Retinal pigment epithelial cell (primary cell): ENCODE data around the gene RMP24.

Experiments used
- DNase-seq: peaks from one replicate; pipeline ENCODE4 v3.0.0-alpha.2; 2010; ENCODE audit warnings: low read depth
- H3K4me3 ChIP-seq: 2 replicates; pipeline ENCODE4 v1.5.1; 2011; ENCODE audit warnings: mild to moderate bottlenecking, low read length, control low read depth, moderate library complexity
- TF ChIP-seq, protein P1 (sequence below): conservative IDR thresholded peaks from 2 replicates; pipeline ENCODE4 v1.5.1; 2011; ENCODE audit warnings: low read depth, low read length, control low read depth, inconsistent platforms

The RMP24 gene

DNA sequence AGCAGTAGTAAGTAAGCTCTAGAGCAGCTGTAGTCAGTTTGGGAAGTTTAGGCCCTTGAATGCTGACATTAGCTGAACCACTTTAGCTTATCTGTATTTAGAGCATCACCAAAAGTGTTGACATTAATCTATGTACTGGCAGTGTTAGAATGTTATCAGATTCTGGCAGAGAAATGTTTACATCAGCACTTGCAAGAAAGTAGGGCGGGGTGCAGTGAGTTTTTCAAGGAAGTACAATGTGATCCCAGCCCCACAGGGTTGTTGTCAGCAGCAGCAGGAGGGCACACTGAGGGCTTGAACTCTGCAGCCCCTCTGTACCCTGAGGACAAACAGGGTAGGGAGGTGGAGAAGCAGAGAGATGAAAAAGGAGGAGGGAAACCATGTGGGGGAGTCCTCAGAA is 35.5 kb upstream of the RMP24 start:
- DNase-seq, result no peak
- no peak overlapping the region for H3K4me3 ChIP-seq
- TF ChIP-seq, protein P1, sequence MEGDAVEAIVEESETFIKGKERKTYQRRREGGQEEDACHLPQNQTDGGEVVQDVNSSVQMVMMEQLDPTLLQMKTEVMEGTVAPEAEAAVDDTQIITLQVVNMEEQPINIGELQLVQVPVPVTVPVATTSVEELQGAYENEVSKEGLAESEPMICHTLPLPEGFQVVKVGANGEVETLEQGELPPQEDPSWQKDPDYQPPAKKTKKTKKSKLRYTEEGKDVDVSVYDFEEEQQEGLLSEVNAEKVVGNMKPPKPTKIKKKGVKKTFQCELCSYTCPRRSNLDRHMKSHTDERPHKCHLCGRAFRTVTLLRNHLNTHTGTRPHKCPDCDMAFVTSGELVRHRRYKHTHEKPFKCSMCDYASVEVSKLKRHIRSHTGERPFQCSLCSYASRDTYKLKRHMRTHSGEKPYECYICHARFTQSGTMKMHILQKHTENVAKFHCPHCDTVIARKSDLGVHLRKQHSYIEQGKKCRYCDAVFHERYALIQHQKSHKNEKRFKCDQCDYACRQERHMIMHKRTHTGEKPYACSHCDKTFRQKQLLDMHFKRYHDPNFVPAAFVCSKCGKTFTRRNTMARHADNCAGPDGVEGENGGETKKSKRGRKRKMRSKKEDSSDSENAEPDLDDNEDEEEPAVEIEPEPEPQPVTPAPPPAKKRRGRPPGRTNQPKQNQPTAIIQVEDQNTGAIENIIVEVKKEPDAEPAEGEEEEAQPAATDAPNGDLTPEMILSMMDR, result no peak

DNA sequence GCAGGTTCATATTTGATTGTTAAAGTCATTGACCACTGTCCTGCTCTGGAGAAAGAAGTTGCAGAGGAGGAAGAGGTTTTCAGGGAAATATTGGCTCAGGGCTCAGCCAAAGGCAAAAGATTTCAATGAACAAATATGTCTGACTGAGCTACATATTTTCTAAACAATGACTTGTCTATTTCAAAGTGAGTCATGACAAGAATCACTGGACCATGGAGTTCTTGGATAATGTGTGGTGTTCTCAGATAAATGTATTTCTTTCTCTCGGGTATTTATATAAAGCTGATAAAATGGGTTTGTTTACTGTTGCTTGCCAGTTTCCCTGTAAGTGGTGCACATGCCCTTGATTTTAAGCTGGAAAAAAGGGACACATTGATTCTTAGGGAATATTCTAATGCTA is 34.3 kb upstream of the RMP24 start:
- no peak overlapping the region for H3K4me3 ChIP-seq
- TF ChIP-seq, protein P1, result no peak
- DNase-seq, result peak; percentile 23

DNA sequence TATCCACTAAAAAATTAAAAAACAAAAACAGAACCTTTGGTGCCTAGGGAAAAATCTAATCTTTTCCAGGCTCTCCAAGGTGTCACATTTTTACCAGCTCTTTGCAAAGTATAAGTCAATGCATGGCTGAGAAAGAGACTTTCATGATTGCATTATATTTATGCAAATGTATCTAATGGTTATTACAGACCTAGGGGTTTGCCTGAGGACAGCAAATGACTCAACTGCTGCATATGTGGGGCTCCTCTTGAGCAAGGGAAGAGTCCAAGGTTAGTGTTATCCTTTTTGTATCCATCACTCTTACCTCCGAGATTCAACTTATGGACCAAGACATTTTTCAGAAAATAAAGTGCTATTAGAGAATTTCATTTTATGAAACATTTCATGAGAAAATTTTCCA is 33.9 kb upstream of the RMP24 start:
- DNase-seq, result no peak
- no peak overlapping the region for H3K4me3 ChIP-seq
- TF ChIP-seq, protein P1, result no peak

DNA sequence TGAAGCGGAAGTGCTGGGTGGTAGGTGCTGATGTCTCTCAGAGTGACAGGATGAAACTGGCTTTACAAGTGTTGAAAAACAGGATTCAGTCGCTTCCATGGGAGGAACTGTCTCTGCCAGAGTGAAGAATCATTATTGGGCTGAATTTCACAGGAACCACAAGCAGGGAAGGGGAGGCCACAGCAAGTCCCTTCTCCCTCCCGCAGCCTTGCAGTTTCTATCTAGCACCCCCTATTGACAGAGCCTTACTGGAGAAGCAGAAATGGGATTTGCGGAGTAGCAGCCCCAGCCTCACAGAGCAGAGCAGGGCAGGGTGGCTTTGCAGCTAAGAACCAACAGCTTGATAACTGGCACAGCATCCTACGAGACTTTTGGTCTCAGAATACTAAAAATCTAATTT is 33.3 kb upstream of the RMP24 start:
- DNase-seq, result no peak
- H3K4me3 ChIP-seq, result no peak overlapping the region
- TF ChIP-seq, protein P1, result peak; percentile 26

DNA sequence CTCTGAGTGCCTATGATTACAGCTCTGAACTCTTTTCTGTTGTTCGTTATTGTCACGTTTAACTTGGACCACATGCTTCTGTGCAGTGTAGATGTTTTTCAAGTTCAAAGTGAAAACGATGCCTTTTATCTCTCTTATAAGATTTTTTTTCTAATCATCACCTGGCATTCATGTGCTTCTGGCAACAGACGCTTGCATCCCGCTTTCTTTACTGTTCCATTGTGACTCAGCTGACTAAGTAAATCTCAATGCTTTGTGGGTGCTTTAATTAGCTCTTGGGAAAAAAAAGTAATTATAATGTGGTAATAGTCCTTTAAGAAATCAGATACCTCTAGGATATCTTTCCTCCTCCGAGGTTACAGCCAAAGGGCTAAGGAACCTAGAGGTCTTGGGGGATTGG is 31.2 kb upstream of the RMP24 start:
- TF ChIP-seq, protein P1, result no peak
- no peak overlapping the region for H3K4me3 ChIP-seq
- peak; percentile 21 for DNase-seq

DNA sequence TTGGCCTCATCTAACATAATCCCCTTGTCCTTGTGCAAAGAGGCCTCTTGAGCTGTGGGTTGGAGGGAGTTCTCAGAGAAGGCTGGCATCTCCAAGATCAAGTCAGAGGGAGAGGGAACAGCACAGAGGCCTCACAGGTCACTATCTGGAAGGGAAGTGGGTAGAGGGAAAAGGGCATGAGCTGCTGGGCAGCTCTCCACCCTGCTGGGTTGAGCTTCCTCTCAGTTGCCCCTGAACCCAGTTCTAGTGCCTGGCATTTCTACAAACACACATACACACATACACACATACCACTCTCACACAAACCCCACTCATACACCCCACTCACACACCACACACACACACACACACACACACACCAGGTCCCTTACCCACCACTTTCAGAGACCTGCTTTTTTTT is 30.3 kb upstream of the RMP24 start:
- DNase-seq, result no peak
- TF ChIP-seq, protein P1, result no peak
- no peak overlapping the region for H3K4me3 ChIP-seq

DNA sequence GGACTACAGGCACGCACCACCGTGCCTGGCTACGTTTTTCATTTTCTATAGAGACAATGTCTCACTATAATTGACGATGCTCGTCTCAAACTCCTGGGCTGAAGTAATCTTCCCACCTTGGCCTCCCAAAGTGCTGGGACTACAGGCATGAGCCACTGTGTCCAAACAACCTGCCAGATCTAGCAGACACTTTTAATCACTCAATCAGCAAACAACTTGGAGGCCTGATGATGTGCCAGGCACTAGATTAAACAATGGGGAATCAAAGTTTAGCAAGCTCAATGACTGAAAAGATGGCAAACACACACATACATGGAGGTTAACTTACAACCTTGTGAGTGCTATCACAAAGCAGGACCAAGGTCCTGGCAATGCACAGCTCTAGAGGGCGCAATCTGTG is 29.8 kb upstream of the RMP24 start:
- DNase-seq, result no peak
- TF ChIP-seq, protein P1, result no peak
- H3K4me3 ChIP-seq, result no peak overlapping the region
